Measurements from ENCODE around the gene KIZ.

Gene KIZ

DNA sequence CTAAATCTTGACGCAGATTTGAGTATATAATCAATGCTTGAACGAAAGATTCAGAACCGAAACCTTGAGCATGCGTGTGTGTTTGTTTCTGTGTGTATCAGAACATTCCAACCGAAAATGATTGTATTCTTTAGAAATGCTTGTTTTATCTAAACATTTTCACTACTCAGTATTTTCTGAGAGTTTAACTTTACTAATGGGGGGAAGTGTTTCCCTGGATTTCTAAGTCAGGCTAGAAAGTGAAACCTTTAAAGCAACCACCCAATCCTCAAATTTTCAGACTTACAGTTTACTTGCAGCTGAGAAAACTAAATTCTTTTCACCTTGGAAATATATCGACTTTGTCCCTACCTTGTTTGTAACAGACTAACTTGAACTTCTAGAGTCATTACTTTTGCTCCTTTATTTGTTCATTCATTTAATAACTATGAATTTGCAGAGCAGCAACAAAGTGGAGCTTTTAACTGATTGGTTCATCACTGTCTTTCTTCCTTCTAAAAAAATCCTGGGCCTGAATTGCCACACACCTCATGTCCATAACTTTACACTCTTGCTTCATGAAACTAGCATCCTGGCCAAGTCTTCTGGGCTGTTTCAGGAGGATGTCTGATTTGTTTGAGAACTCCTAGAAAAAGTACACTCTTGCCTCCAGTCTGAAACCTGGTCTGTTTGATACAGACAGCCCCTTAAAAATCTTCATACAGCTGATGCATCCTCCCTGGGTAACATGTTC lies 99.5 kb downstream of the KIZ start:
- in situ Hi-C loops (cut with MboI; ENCODE audit: low pct_unique_long_range_greater_than_20kb, low sequenced_read_pairs, unreplicated experiment) = loop anchor here (25.0 kb wide), 1 partner anchor 363 kb away; no protein-coding TSS in a partner anchor
- TF ChIP-seq, protein P1, sequence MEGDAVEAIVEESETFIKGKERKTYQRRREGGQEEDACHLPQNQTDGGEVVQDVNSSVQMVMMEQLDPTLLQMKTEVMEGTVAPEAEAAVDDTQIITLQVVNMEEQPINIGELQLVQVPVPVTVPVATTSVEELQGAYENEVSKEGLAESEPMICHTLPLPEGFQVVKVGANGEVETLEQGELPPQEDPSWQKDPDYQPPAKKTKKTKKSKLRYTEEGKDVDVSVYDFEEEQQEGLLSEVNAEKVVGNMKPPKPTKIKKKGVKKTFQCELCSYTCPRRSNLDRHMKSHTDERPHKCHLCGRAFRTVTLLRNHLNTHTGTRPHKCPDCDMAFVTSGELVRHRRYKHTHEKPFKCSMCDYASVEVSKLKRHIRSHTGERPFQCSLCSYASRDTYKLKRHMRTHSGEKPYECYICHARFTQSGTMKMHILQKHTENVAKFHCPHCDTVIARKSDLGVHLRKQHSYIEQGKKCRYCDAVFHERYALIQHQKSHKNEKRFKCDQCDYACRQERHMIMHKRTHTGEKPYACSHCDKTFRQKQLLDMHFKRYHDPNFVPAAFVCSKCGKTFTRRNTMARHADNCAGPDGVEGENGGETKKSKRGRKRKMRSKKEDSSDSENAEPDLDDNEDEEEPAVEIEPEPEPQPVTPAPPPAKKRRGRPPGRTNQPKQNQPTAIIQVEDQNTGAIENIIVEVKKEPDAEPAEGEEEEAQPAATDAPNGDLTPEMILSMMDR (IDR thresholded peaks at IDR 0.05; ENCODE audit: extremely low read depth, insufficient read depth, missing control alignments) = no peak
- no peak for DNase-seq (ENCODE audit: low spot score)

DNA sequence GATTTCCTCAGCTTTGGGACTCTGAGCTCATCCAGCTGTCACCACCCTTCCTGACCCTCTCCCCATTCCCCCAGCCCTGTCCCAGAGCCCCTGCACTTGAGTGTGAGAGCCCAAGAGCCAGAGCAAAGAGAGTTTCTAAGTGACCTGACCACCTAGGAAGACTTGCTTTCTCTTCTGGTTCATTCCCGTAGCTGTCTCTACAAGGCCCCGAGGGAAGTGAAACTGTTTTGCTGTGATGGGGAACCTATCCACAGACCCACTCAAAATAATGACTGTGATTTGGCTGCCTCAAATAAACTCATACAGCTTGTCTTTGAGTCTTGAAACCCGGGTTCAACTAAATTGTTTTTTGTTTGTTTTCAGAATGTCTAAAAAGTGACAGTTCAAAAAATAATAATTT lies 102.6 kb downstream of the KIZ start:
- DNase-seq (ENCODE audit: low spot score) = peak; percentile 48
- TF ChIP-seq, protein P1 (IDR thresholded peaks at IDR 0.05; ENCODE audit: extremely low read depth, insufficient read depth, missing control alignments) = no peak
- in situ Hi-C loops (cut with MboI; ENCODE audit: low pct_unique_long_range_greater_than_20kb, low sequenced_read_pairs, unreplicated experiment) = loop anchor here (25.0 kb wide), 1 partner anchor 366 kb away; no protein-coding TSS in a partner anchor

DNA sequence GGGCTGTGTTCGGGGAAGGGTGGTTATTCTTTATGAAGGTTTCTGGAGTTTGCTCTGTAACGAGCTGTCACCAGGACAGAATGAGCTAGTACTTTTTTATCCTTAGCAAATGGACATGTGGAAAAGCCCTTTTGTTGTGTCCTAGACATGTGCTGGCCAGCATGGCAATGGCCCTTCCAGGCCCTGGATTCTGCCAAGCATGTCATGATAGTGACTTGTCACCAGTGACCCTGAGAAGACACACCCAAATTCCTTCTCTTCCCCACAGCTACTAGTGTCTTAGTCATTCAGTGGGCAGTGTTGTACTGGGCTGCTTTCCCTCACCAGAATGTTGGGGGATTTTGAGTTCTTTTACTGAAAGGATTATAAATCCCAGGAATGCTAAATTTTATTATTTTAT lies 103.3 kb downstream of the KIZ start:
- in situ Hi-C loops (cut with MboI; ENCODE audit: low pct_unique_long_range_greater_than_20kb, low sequenced_read_pairs, unreplicated experiment) = loop anchor here (25.0 kb wide), 1 partner anchor 367 kb away; no protein-coding TSS in a partner anchor
- TF ChIP-seq, protein P1 (IDR thresholded peaks at IDR 0.05; ENCODE audit: extremely low read depth, insufficient read depth, missing control alignments) = no peak
- DNase-seq (ENCODE audit: low spot score) = no peak

DNA sequence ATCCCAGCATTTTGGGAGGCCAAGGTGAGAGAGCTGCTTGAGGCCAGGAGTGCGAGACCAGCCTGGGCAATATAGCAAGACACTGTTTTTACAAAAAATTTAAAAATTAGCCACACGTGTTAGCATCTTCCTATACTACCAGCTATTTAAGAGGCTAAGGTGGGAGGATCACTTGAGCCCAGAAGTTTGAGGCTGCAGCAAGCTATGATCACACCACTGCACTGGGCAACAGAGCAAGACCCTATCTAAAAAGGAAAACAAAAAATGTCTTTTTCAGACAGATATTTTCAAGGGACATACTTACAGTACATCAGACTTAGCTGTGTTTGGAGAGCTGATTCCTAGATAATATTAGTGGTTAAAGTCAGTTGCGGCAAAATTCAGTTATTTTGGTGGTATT lies 104.3 kb downstream of the KIZ start:
- in situ Hi-C loops (cut with MboI; ENCODE audit: low pct_unique_long_range_greater_than_20kb, low sequenced_read_pairs, unreplicated experiment) = loop anchor here (5.0 to 25.0 kb wide), 2 partner anchors 272 to 368 kb away; no protein-coding TSS in a partner anchor
- TF ChIP-seq, protein P1 (IDR thresholded peaks at IDR 0.05; ENCODE audit: extremely low read depth, insufficient read depth, missing control alignments) = no peak
- no peak for DNase-seq (ENCODE audit: low spot score)

DNA sequence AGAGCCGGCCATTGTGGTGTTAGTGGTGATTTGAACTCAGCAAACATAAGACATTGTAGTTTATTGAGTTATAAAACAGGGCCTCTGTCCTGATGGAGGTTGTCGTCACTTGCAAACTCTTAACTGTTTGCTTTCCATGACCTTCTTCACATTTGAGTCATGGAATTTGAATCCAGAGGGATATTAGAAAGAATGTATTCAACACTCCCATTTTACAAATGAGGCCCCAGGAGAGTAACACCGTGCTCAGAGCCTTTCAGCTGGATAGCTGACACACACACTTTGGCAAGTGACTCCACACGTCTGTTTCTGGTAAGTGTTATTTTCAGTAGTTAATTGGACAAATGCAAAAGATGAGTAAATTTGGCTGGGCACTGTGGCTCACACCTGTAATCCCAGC lies 104.8 kb downstream of the KIZ start:
- TF ChIP-seq, protein P1 (IDR thresholded peaks at IDR 0.05; ENCODE audit: extremely low read depth, insufficient read depth, missing control alignments) = no peak
- in situ Hi-C loops (cut with MboI; ENCODE audit: low pct_unique_long_range_greater_than_20kb, low sequenced_read_pairs, unreplicated experiment) = loop anchor here (5.0 to 25.0 kb wide), 2 partner anchors 272 to 368 kb away; no protein-coding TSS in a partner anchor
- DNase-seq (ENCODE audit: low spot score) = no peak

DNA sequence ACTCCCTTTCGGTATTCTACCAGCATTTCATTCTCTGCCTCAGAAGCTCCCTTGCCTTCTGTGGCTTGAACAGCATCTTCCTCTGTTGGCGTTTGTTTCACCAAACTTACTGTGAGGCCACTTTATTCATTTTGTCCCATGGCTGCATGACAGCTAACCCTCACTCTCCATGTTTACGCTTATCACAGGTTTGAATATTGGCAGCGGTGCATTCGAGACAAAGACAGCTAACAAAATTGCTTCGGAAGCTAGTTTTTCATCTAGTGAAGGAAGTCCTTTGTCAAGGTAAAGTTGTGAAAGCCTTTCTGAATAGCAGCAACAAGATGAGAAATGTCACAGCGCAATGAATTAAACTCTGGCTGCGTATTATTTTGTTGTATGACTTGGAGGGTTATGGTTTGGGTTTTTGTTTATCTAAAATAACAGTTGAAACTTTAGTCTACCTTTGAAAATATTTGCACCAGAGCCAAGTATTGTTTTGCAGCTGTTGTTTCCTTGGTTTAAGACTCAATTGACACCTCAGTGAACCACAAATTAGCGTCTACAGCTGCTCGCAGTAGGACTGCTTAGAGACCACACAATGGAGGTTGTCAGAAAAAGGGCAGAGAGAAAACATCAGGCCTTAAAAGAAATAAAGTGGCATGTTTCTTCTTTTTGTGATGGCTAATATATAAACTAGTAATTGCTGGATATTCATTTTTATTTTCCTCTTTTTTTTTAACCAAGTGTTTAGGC lies 106.8 kb downstream of the KIZ start:
- in situ Hi-C loops (cut with MboI; ENCODE audit: low pct_unique_long_range_greater_than_20kb, low sequenced_read_pairs, unreplicated experiment) = loop anchor here (5.0 to 25.0 kb wide), 2 partner anchors 270 to 370 kb away; no protein-coding TSS in a partner anchor
- TF ChIP-seq, protein P1 (IDR thresholded peaks at IDR 0.05; ENCODE audit: extremely low read depth, insufficient read depth, missing control alignments) = no peak
- no peak for DNase-seq (ENCODE audit: low spot score)

All from GM13977 (cell line).